NCI-H1417 treated with DMSO at 0.1 percent for 48 hours (cell line): ENCODE data around the gene CIITA.
A peak's percentile ranks its signal among the peaks of the same experiment; 100 is the strongest.

Source experiments
- DNase-seq: peaks from one replicate; lab custom pipeline; 2025; lab: John Stamatoyannopoulos, UW

The CIITA gene

DNA sequence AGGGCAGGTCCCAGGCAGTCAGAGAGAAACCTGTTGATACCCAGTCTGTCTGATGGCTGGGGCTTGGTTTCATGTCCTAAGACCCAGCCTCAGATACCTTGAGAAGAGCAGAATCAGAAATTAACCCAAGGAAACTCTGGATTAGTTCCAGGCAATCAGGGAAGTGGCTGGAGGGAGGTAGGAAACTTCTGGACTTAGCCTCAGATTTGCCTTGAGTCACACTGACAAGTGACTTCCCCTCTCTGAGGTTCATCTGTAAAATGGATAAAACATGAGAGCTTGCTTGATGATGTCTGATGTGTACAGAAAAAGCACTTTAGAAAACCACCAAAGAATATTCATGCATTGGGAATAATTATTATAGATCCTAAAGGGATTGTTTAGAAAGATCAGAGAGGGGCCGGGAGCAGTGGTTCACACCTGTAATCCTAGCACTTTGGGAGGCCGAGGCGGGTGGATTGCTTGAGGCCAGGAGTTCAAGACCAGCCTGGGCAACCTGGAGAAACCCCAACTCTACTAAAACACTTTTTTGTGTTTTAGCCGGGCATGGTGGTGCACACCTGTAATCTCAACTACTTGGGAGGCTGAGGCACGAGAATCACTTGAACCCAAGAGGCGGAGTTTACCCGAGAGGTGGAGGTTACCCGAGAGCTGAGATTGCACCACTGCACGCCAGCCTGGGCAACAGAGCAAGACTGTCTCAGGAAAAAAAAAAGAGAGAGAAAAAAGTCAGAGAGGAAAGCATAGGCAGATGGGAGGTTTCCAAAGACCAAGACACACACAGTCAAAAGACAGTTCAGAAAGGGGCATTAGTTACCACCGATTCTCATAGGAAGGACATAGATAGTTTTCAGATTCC, 3.8 kb downstream of the CIITA start:
- DNase-seq, result no peak

- no peak for DNase-seq
These were observed 4.6 kb downstream of the CIITA start for GRCh38 chr16:10881479-10882030.

- no peak for DNase-seq
These were observed 6.0 kb downstream of the CIITA start for GRCh38 chr16:10883004-10883403.

- no peak for DNase-seq
These were observed 8.2 kb downstream of the CIITA start for GRCh38 chr16:10885246-10885645.

DNA sequence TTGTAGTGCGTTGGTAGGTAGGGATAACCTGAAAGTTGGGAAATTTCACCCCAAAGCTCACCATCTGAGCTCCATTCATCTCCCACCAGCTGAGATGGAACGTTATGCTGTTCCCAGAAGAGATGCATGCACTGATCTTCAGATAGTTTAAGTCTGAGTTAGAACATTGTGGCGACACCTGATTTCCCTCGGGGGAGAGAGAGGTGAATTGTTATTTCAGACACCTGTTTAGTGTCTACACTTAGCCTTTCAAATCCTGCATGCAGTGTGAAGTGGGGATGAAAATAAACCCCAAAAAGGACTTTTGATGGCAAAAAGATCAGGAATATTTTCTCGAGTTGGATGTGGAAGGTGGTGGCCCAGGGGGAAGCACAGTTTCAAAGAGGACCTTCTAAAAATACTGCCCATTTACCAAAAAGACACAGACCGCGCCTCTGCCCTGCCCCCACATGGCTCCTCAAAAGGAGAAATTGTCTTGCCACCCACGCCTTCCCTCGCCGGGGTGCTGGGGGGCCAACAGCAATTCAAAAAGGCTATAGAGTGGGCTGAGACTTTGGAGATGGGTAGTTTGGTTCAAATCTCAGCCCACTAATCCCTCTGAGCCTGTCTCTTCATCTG, 11.4 kb downstream of the CIITA start:
- DNase-seq, result no peak

DNA sequence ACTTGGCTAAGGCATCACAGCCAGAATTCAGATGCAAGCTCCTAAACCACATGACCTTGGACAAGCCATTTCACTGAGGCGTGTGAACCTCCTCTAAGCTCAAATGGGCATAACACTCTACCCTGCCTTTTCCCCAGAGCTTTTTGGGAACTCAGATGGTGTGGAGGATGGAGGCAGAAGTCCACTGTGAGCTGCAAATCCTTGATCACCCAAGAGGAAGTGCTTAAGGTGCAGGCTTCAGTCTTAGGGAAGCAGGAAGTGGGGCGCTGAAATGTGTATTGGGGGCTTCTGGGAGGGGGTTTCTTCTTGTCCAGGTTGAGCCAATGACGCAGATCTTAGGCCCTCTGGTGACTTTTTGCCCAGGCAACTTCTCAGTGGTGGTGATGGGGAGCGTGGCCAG, 12.9 kb downstream of the CIITA start:
- DNase-seq, result no peak

GRCh38 chr16:10892782-10893318, 15.8 kb downstream of the CIITA start:
- DNase-seq, result no peak

GRCh38 chr16:10895053-10895946, 18.3 kb downstream of the CIITA start:
- no peak for DNase-seq

DNA sequence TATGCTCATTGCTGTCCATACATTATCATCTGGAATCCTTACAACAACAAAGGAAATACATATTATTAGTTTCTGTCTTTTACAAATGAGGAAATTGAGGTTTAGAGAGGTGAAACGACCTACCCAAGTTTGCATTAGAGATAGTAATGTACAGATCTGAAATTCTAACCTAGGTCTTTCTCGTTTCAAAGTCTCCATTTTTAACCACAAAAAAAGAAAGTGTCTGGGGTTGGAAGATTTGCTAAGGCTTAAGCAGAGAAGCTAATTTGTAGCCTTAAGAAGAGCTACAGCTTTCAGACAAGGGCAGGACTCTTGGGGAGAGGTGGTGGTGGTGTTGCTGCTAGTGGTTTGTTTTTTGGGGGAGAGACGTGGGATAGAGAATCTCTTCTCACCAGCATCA, 19.2 kb downstream of the CIITA start:
- no peak for DNase-seq

GRCh38 chr16:10896723-10897122, 19.7 kb downstream of the CIITA start:
- no peak for DNase-seq

- no peak for DNase-seq
These were observed 20.1 kb downstream of the CIITA start for GRCh38 chr16:10897134-10897533.

- DNase-seq, result no peak
These were observed 26.0 kb downstream of the CIITA start for GRCh38 chr16:10902999-10903398.

DNA sequence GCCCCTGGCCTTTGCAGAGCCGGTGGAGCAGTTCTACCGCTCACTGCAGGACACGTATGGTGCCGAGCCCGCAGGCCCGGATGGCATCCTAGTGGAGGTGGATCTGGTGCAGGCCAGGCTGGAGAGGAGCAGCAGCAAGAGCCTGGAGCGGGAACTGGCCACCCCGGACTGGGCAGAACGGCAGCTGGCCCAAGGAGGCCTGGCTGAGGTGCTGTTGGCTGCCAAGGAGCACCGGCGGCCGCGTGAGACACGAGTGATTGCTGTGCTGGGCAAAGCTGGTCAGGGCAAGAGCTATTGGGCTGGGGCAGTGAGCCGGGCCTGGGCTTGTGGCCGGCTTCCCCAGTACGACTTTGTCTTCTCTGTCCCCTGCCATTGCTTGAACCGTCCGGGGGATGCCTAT, 29.5 kb downstream of the CIITA start:
- DNase-seq, result no peak

- DNase-seq, result no peak
These were observed 30.1 kb downstream of the CIITA start for GRCh38 chr16:10906914-10907756.

GRCh38 chr16:10907757-10908045, 30.7 kb downstream of the CIITA start:
- DNase-seq, result no peak

DNA sequence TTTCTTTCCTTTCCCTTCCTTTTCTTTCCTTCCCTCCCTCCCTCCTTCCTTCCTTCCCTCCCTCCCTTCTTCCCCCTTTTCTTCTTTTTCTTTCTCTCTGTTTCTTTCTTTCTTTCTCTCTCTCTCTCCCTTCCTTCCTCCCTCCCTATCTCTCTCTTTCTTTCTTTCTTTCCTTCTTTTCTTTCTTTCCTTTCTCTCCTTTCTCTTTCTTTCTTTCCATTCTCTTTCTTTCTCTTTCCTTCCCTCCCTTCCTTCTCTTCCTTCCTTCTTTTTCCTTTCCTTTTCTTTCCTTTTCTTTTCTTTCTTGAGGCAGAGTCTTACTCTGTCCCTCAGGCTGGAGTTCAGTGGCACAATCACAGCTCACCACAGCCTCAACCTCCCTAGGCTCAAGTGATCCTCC, 34.3 kb downstream of the CIITA start:
- DNase-seq, result no peak

DNA sequence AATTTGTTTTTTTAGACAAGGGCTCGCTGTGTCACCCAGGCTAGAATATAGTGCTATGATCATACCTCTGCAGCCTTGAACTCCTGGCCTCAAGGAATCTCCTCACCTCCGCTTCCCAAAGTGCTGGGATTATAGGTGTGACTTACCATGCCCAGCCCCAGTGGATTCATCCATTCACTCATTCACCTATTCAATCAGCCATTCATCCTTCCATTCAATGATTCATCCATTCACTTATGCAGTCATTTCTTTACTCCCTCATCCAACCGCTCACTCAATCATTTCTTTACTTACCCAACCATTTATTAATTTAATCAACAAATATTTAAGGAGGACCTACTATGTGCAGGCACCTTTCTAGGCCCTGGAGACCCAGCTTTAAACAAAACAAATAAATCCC, 39.5 kb downstream of the CIITA start:
- DNase-seq, result no peak

DNA sequence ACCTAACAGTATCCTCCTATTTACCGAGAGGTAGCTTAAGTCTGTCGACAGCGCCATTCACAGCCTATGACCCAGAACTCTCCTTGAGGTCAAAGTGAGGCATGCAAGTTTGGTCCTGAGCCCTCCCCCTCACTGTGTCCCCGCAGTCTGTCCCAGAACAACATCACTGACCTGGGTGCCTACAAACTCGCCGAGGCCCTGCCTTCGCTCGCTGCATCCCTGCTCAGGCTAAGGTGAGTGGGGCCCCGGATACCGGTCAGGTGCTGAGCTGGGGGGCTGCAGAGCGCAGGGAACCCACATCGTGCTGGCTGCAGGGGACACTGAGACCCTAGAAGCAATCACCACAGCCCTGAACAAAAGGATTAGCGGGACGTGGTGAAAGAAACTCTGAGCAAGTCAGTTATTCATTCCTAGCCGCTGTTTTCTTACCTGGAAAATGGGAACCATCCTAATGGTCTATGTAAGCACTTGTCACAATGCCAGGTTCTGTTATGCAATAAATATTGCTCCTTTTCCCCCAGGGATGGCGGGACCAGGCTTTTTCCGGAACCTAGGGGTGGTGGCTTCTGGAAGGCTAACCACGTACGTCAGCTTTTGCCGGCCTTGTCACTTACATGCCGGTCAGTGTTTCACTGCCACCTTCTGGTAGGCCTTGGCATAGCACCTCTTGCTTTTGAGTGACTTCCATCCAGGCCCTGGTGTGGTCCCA, 41.4 kb downstream of the CIITA start:
- peak; percentile 11 for DNase-seq

DNA sequence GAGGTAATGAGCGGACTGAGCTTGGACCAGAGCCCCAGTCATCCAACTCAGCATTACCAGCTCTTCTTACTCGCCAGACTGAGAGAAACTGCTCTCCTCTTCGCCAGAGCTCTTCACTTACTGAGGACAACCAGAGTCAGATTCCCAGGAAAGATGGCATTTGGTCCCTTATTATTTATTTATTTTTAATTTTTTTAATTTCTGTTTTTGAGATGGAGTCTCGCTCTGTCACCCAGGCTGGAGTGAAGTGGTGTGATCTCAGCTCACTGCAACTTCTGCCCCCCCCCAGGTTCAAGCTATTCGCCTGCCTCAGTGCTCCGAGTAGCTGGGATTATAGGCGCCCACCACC, 42.0 kb downstream of the CIITA start:
- DNase-seq, result no peak

- no peak for DNase-seq
These were observed 43.9 kb downstream of the CIITA start for GRCh38 chr16:10920726-10921427.
